Epithelial cell of esophagus (primary cell): ENCODE results near the gene TMEM204.

Experiments used
- DNase-seq: peaks from one replicate; pipeline ENCODE4 v3.0.0; 2010; ENCODE audit warnings: low read depth
- H3K4me3 ChIP-seq: 2 replicates; pipeline ENCODE4 v1.5.1; 2011; ENCODE audit warnings: mild to moderate bottlenecking, low read length, control low read depth
- TF ChIP-seq, protein P1 (sequence below): IDR thresholded peaks from 2 replicates; pipeline ENCODE4 v1.5.1; 2011; ENCODE audit warnings: low read depth, mild to moderate bottlenecking, low read length, control low read depth, inconsistent platforms; ENCODE audit not compliant: insufficient read depth; ENCODE audit errors: missing control alignments

TMEM204 gene

GRCh38 chr16:1528921-1529537 is 4.4 kb upstream of the TMEM204 start:
- TF ChIP-seq, protein P1, sequence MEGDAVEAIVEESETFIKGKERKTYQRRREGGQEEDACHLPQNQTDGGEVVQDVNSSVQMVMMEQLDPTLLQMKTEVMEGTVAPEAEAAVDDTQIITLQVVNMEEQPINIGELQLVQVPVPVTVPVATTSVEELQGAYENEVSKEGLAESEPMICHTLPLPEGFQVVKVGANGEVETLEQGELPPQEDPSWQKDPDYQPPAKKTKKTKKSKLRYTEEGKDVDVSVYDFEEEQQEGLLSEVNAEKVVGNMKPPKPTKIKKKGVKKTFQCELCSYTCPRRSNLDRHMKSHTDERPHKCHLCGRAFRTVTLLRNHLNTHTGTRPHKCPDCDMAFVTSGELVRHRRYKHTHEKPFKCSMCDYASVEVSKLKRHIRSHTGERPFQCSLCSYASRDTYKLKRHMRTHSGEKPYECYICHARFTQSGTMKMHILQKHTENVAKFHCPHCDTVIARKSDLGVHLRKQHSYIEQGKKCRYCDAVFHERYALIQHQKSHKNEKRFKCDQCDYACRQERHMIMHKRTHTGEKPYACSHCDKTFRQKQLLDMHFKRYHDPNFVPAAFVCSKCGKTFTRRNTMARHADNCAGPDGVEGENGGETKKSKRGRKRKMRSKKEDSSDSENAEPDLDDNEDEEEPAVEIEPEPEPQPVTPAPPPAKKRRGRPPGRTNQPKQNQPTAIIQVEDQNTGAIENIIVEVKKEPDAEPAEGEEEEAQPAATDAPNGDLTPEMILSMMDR = no peak
- no peak for DNase-seq
- no peak overlapping the region for H3K4me3 ChIP-seq

DNA sequence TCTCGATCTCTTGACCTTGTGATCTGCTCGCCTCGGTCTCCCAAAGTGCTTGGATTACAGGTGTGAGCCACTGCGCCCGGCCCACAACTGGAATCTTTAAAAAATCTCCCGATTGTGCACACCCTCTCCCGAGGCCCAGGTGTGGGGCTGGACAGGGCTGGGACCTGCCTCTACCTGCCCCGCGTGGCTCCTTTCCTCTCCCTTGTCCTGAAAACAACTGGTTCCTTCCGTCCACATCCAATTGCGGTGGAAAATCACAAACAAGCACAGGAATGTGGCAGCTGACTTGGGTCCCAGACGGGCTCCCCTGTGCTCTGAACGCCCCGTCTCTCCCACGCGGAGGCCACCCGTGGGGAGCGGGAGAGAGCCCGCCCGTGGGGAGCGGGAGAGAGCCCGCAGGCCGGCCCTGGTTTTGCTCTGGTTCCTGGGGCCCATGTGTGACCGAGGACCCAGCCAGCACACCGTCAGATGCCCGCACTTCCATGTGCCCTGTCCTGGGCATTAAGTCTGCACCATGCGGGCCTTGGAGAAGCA is 3.0 kb upstream of the TMEM204 start:
- no peak overlapping the region for H3K4me3 ChIP-seq
- peak; percentile 66 for DNase-seq
- TF ChIP-seq, protein P1 = no peak

DNA sequence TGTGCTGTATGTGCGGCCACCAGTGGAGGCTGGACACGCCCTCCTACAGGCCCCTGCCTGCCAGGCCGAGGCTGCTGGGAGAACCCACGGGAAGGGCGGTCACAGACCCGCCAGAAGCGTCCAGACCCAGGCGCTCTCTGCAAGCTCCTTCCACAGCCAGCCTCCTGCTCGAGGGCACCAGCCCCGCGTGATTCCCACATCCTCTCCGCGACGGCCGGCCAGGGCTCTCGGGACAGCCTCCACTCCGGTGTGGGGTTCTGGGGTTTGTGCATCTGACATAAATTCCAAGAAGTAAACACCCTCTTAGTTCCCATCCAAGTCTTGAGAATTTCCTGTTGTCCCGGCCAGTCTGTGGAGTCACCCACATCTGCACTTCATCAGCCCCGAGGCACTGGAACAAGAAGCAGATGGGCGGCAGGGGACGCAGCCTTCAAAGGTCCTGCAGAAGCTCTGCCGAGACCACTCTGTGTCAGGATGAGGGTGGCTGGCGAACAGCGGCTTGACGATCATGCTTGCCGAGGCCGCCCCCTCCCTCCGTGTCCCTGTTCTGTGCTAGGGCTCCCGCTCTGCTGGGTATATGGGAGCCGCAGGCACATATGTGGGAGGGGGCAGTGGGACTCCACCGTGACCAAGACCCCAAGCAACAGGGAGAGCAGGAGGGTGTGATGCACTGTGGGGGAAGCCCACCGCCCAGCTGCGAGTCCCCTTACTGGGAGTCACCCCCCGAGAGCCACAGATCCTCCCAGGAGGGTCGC is 2.4 kb upstream of the TMEM204 start:
- H3K4me3 ChIP-seq = no peak overlapping the region
- peak; percentile 24 for DNase-seq
- TF ChIP-seq, protein P1 = no peak

- H3K4me3 ChIP-seq = no peak overlapping the region
- TF ChIP-seq, protein P1 = no peak
- no peak for DNase-seq
These were observed 1.9 kb upstream of the TMEM204 start for GRCh38 chr16:1531638-1531910.

DNA sequence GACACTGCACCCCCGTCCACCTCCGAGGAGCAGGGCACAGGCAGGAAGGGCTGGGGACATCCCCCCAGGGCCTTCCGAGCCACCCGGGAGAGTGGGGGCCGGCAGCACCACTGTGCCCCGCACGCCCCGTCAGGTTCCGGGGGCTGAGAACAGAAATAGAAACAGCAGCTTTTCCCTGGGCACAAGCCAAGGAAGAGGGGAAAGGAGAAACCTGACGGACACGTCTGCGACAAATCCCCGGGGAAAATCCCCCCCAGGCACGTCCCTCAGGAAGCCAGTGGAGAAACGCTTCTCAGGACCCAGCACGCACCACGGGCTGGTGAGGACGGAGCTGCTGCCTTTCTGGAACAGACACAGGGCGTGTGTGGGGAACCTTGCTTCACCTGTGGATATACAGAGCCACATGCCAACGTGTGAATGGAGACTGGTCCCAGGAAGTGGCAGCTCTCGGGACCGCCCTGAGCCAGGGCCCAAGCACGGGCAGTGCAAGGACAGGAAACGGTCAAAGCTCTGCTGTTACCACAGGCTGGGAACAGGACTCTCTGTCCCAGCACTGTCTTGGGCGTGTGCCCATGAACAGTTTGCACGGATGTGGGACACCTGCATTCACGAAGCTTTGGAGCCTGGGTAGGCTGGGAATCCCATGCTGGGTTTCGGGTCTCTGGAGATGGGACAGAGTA is 1.2 kb upstream of the TMEM204 start:
- TF ChIP-seq, protein P1 = no peak
- no peak for DNase-seq
- no peak overlapping the region for H3K4me3 ChIP-seq

DNA sequence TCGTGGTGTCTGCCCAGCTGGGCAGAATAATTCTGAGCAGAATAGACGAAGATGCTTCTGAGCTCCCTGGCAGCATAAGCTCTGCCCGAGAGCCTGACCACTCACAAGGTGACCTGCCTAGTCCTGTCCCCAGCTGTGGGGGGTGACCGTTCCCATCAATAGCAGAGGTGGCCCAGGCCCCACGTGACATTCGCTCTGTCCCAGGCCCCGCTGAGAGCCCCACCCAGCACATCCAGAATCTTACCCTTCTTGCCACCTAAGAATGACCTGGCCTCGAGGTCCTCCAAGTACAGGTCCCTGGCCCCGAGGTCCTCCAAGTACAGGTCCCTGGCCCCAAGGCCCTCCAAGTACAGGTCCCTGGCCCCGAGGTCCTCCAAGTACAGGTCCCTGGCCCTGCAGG is 695 bp upstream of the TMEM204 start:
- TF ChIP-seq, protein P1 = no peak
- no peak overlapping the region for H3K4me3 ChIP-seq
- no peak for DNase-seq
